ENCODE results near the gene CRTC3.

DNA sequence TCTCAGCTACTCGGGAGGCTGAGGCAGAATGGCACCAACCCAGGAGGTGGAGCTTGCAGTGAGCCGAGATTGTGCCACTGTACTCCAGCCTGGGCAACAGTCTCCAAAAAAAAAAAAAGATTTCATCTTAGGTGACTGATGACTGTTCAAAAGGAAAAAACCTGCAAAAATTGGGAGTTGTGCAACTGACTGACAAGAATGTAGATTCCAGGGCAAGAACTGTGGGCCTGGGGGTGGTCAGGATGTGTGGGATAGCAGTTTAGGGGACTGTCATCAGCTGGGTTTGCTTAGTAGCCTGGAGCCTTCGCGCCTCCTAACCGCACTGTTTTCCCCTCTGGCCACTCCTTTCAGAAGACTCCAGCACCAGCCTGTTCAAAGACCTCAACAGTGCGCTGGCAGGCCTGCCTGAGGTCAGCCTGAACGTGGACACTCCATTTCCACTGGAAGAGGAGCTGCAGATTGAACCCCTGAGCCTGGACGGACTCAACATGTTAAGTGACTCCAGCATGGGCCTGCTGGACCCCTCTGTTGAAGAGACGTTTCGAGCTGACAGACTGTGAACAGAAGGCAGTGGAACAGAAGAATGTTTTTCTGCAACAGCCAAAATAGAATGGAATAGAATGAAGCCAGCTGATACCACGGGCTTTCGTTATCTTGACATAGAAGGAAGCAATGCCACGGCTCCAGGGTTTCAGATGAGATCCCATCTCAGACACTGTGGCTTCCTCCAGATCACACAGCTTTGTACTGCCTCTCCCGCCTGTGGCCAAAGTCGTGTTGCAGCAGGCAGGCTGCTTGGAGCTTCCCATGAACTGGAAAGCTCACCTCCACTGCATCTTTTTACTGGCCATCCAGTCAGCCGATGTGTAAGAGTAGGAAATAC, 112.1 kb downstream of the CRTC3 start:
- TF ChIP-seq POLR2A (IDR thresholded peaks at IDR 0.05; ENCODE audit: low read depth, low read length) = no peak
- TF ChIP-seq SMC3 (IDR thresholded peaks at IDR 0.05; ENCODE audit: low read depth, low read length) = no peak
- no peak for TF ChIP-seq RAD21 (IDR thresholded peaks at IDR 0.05; ENCODE audit: low read length)
- TF ChIP-seq, protein P1, sequence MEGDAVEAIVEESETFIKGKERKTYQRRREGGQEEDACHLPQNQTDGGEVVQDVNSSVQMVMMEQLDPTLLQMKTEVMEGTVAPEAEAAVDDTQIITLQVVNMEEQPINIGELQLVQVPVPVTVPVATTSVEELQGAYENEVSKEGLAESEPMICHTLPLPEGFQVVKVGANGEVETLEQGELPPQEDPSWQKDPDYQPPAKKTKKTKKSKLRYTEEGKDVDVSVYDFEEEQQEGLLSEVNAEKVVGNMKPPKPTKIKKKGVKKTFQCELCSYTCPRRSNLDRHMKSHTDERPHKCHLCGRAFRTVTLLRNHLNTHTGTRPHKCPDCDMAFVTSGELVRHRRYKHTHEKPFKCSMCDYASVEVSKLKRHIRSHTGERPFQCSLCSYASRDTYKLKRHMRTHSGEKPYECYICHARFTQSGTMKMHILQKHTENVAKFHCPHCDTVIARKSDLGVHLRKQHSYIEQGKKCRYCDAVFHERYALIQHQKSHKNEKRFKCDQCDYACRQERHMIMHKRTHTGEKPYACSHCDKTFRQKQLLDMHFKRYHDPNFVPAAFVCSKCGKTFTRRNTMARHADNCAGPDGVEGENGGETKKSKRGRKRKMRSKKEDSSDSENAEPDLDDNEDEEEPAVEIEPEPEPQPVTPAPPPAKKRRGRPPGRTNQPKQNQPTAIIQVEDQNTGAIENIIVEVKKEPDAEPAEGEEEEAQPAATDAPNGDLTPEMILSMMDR (conservative IDR thresholded peaks at IDR 0.05; ENCODE audit: low read depth, low read length) = no peak
- TF ChIP-seq CHD1 (IDR thresholded peaks at IDR 0.05; ENCODE audit: low read depth, low read length) = no peak
- TF ChIP-seq BHLHE40 (IDR thresholded peaks at IDR 0.05; ENCODE audit: low read depth, low read length) = no peak
- no peak for TF ChIP-seq MXI1 (IDR thresholded peaks at IDR 0.05; ENCODE audit: borderline replicate concordance, low read depth, low read length)
- no peak for TF ChIP-seq CEBPB (IDR thresholded peaks at IDR 0.05; ENCODE audit: low read depth, low read length)
- TF ChIP-seq, protein P2, sequence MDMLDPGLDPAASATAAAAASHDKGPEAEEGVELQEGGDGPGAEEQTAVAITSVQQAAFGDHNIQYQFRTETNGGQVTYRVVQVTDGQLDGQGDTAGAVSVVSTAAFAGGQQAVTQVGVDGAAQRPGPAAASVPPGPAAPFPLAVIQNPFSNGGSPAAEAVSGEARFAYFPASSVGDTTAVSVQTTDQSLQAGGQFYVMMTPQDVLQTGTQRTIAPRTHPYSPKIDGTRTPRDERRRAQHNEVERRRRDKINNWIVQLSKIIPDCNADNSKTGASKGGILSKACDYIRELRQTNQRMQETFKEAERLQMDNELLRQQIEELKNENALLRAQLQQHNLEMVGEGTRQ (IDR thresholded peaks at IDR 0.05; ENCODE audit: low read depth, low read length) = no peak
- TF ChIP-seq, protein P3, sequence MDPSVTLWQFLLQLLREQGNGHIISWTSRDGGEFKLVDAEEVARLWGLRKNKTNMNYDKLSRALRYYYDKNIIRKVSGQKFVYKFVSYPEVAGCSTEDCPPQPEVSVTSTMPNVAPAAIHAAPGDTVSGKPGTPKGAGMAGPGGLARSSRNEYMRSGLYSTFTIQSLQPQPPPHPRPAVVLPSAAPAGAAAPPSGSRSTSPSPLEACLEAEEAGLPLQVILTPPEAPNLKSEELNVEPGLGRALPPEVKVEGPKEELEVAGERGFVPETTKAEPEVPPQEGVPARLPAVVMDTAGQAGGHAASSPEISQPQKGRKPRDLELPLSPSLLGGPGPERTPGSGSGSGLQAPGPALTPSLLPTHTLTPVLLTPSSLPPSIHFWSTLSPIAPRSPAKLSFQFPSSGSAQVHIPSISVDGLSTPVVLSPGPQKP (IDR thresholded peaks at IDR 0.05; ENCODE audit: borderline replicate concordance, low read depth, low read length) = no peak
- TF ChIP-seq FOS (IDR thresholded peaks at IDR 0.05; ENCODE audit: low read depth, low read length) = no peak
- no peak for TF ChIP-seq RCOR1 (IDR thresholded peaks at IDR 0.05; ENCODE audit: insufficient replicate concordance, low read length)
- no peak for TF ChIP-seq RFX5 (IDR thresholded peaks at IDR 0.05; ENCODE audit: low read depth, low read length)
- TF ChIP-seq NFE2L2 (IDR thresholded peaks at IDR 0.05; ENCODE audit: low read depth, low read length) = no peak
